ENCODE results near the gene TXNRD2. TPM values are rescaled to one million over a fixed set of nuclear protein-coding genes. Genes with fewer than 3 reads are reported as not detected.

TXNRD2 gene
- total RNA-seq, 1 donor from 2014 or later, result 6.4 TPM

DNA sequence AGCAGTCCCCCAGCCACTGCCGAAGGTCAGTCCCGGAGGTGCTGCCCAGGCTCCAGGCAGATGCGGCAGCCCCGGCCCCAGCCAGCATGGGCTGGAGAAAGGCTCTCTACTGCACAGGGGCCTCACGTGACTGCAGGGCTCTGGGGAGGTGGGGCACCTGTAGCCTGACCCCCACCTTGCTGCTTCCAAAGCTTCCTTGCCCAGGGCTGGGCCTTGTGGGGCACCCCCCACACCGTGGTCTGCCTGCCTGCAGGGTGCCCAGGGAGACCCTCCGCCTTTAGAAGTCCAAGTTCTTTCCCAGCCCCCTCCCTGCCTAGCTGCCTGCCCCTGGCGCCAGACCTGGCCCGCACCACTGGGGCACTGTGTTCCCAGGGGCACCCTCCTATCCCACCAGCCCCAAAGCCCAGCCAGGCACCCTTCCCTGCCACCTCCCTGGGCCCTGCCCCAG, 28.4 kb upstream of the TXNRD2 start:
- Mint-ChIP-seq H3K27ac (ENCODE audit: unreplicated experiment) (no peak overlapping the region), H3K27me3 (ENCODE audit: unreplicated experiment) (peaks cover 10% of the 10 kb centered on the region), H3K4me1 (ENCODE audit: low read depth, unreplicated experiment) (peaks cover 7% of the 10 kb centered on the region), H3K36me3 (ENCODE audit: unreplicated experiment) (no peaks in the 10 kb centered on the region), H3K4me3 (ENCODE audit: unreplicated experiment) (no peak overlapping the region), H3K9me3 (ENCODE audit: unreplicated experiment) (peaks cover 6% of the 10 kb centered on the region)
- DNase-seq, result no peak
- TF ChIP-seq, protein P1, sequence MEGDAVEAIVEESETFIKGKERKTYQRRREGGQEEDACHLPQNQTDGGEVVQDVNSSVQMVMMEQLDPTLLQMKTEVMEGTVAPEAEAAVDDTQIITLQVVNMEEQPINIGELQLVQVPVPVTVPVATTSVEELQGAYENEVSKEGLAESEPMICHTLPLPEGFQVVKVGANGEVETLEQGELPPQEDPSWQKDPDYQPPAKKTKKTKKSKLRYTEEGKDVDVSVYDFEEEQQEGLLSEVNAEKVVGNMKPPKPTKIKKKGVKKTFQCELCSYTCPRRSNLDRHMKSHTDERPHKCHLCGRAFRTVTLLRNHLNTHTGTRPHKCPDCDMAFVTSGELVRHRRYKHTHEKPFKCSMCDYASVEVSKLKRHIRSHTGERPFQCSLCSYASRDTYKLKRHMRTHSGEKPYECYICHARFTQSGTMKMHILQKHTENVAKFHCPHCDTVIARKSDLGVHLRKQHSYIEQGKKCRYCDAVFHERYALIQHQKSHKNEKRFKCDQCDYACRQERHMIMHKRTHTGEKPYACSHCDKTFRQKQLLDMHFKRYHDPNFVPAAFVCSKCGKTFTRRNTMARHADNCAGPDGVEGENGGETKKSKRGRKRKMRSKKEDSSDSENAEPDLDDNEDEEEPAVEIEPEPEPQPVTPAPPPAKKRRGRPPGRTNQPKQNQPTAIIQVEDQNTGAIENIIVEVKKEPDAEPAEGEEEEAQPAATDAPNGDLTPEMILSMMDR (IDR thresholded peaks at IDR 0.05; ENCODE audit: partially characterized antibody, unreplicated experiment), result no peak

DNA sequence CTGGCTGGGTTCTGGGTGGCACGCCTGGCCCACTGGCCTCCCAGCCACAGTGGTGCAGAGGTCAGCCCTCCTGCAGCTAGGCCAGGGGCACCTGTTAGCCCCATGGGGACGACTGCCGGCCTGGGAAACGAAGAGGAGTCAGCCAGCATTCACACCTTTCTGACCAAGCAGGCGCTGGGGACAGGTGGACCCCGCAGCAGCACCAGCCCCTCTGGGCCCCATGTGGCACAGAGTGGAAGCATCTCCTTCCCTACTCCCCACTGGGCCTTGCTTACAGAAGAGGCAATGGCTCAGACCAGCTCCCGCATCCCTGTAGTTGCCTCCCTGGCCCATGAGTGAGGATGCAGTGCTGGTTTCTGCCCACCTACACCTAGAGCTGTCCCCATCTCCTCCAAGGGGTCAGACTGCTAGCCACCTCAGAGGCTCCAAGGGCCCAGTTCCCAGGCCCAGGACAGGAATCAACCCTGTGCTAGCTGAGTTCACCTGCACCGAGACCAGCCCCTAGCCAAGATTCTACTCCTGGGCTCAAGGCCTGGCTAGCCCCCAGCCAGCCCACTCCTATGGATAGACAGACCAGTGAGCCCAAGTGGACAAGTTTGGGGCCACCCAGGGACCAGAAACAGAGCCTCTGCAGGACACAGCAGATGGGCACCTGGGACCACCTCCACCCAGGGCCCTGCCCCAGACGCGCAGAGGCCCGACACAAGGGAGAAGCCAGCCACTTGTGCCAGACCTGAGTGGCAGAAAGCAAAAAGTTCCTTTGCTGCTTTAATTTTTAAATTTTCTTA, 27.7 kb upstream of the TXNRD2 start:
- H3K4me3 Mint-ChIP-seq (ENCODE audit: unreplicated experiment), result no peak overlapping the region
- no peak for DNase-seq
- H3K36me3 Mint-ChIP-seq (ENCODE audit: unreplicated experiment), result no peaks in the 10 kb centered on the region
- TF ChIP-seq, protein P1 (IDR thresholded peaks at IDR 0.05; ENCODE audit: partially characterized antibody, unreplicated experiment), result no peak
- H3K4me1 Mint-ChIP-seq (ENCODE audit: low read depth, unreplicated experiment), result peaks cover 3% of the 10 kb centered on the region
- H3K9me3 Mint-ChIP-seq (ENCODE audit: unreplicated experiment), result peaks cover 6% of the 10 kb centered on the region
- peaks cover 8% of the 10 kb centered on the region for H3K27me3 Mint-ChIP-seq (ENCODE audit: unreplicated experiment)
- H3K27ac Mint-ChIP-seq (ENCODE audit: unreplicated experiment), result no peak overlapping the region

DNA sequence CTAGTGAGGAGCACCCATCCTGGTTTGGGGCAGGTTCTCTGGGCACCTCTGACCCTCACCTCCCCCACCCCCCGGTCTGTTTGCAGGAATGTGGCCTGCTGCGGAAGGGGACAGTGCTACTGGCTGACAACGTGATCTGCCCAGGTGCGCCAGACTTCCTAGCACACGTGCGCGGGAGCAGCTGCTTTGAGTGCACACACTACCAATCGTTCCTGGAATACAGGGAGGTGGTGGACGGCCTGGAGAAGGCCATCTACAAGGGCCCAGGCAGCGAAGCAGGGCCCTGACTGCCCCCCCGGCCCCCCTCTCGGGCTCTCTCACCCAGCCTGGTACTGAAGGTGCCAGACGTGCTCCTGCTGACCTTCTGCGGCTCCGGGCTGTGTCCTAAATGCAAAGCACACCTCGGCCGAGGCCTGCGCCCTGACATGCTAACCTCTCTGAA, 26.9 kb upstream of the TXNRD2 start:
- TF ChIP-seq, protein P1 (IDR thresholded peaks at IDR 0.05; ENCODE audit: partially characterized antibody, unreplicated experiment), result no peak
- peaks cover 4% of the 10 kb centered on the region for H3K27me3 Mint-ChIP-seq (ENCODE audit: unreplicated experiment)
- peaks cover 3% of the 10 kb centered on the region for H3K4me1 Mint-ChIP-seq (ENCODE audit: low read depth, unreplicated experiment)
- no peak overlapping the region for H3K4me3 Mint-ChIP-seq (ENCODE audit: unreplicated experiment)
- H3K27ac Mint-ChIP-seq (ENCODE audit: unreplicated experiment), result no peak overlapping the region
- peaks cover 8% of the 10 kb centered on the region for H3K9me3 Mint-ChIP-seq (ENCODE audit: unreplicated experiment)
- H3K36me3 Mint-ChIP-seq (ENCODE audit: unreplicated experiment), result no peaks in the 10 kb centered on the region
- DNase-seq, result no peak

DNA sequence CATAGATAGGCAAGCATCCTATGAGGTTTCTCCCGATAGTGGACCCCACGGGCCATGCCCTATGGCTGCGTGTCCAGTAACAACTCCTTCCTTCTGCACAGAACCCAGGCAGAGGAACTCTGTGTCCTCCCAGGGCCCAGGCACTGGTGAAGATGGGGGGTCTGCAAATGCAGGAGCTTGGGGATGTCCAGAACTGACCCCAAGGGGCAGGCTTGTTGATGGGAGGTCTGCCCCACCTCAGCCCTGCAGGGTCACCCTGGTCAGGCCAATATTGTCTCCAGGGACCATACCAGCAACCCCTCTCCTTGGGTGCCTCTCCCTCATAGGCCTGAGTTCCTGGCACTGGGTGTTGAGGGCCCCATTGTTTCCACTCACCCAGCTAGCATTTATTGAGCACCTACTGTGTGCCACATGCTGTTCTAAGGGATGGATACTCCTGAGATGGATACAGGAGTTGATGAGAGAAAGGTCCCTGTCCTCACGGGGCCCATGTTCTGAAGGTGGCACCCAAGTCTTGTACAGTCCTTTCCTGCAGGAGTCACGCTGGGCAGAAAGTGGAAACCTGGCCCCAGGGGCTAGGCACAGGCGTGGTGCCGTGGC, 26.3 kb upstream of the TXNRD2 start:
- DNase-seq, result no peak
- Mint-ChIP-seq H3K36me3 (ENCODE audit: unreplicated experiment) (no peaks in the 10 kb centered on the region), H3K9me3 (ENCODE audit: unreplicated experiment) (peaks cover 8% of the 10 kb centered on the region), H3K4me1 (ENCODE audit: low read depth, unreplicated experiment) (peaks cover 3% of the 10 kb centered on the region), H3K4me3 (ENCODE audit: unreplicated experiment) (no peak overlapping the region), H3K27ac (ENCODE audit: unreplicated experiment) (no peak overlapping the region), H3K27me3 (ENCODE audit: unreplicated experiment) (peaks cover 4% of the 10 kb centered on the region)
- TF ChIP-seq, protein P1 (IDR thresholded peaks at IDR 0.05; ENCODE audit: partially characterized antibody, unreplicated experiment), result no peak

Measured in glutamatergic neuron (in vitro differentiated cells).